Superior temporal gyrus (tissue), 1 donor: ENCODE data around the gene MAP3K12.
"Not testable (repeated sequence)": the region's sequence is repeated elsewhere in the genome, so short reads cannot be mapped to it uniquely, and the experiment has no call there.

Experiments used
- DNase-seq: peaks from one replicate; pipeline ENCODE4 v3.0.0-alpha.2; 2016; ENCODE audit errors: extremely low spot score

MAP3K12 gene

GRCh38 chr12:53499266-53500141, at the start of gene MAP3K12:
TSS of gene MAP3K12 (minus strand) at chr12:53499458. CDS start at chr12:53487391, 12,067 bp downstream.
- DNase-seq = peak; percentile 76

GRCh38 chr12:53548354-53548753, 49.1 kb upstream of the MAP3K12 start:
- DNase-seq = not testable (repeated sequence)

GRCh38 chr12:53543539-53543938, 44.3 kb upstream of the MAP3K12 start:
- DNase-seq = peak; percentile 93

GRCh38 chr12:53539526-53539925, 40.3 kb upstream of the MAP3K12 start:
- DNase-seq = no peak

- DNase-seq = peak; percentile 79
These were observed 39.0 kb upstream of the MAP3K12 start for GRCh38 chr12:53538209-53538689.

- DNase-seq = no peak
These were observed 37.7 kb upstream of the MAP3K12 start for GRCh38 chr12:53536962-53537361.

- DNase-seq = peak; percentile 72
These were observed 34.2 kb upstream of the MAP3K12 start for GRCh38 chr12:53533471-53533870.

- no peak for DNase-seq
These were observed 33.5 kb upstream of the MAP3K12 start for GRCh38 chr12:53532524-53533445.

- DNase-seq = no peak
These were observed 32.8 kb upstream of the MAP3K12 start for GRCh38 chr12:53532021-53532420.

- DNase-seq = no peak
These were observed 31.7 kb upstream of the MAP3K12 start for GRCh38 chr12:53530920-53531319.

- DNase-seq = no peak
These were observed 30.8 kb upstream of the MAP3K12 start for GRCh38 chr12:53530061-53530460.

GRCh38 chr12:53524476-53524875, 25.2 kb upstream of the MAP3K12 start:
- DNase-seq = no peak

GRCh38 chr12:53523131-53523530, 23.9 kb upstream of the MAP3K12 start:
- no peak for DNase-seq

- DNase-seq = no peak
These were observed 19.1 kb upstream of the MAP3K12 start for GRCh38 chr12:53518381-53518780.

- no peak for DNase-seq
These were observed 17.6 kb upstream of the MAP3K12 start for GRCh38 chr12:53516758-53517455.

- no peak for DNase-seq
These were observed 16.0 kb upstream of the MAP3K12 start for GRCh38 chr12:53515291-53515680.

GRCh38 chr12:53514628-53515290, 15.5 kb upstream of the MAP3K12 start:
- DNase-seq = no peak

- no peak for DNase-seq
These were observed 14.6 kb upstream of the MAP3K12 start for GRCh38 chr12:53513712-53514410.

GRCh38 chr12:53510181-53510812, 11.0 kb upstream of the MAP3K12 start:
- DNase-seq = no peak
